Erythroblast (primary cell): ENCODE results near the gene TMEM164.

Experiments used
- GATA1 ChIP-seq: IDR thresholded peaks from 2 replicates; pipeline ENCODE4 v1.6.1; 2011; ENCODE audit warnings: low read depth, mild to moderate bottlenecking, control low read depth, low read length, moderate library complexity
- POLR2A ChIP-seq: IDR thresholded peaks from 2 replicates; pipeline ENCODE4 v1.6.1; 2011; ENCODE audit warnings: mild to moderate bottlenecking, low read length

DNA sequence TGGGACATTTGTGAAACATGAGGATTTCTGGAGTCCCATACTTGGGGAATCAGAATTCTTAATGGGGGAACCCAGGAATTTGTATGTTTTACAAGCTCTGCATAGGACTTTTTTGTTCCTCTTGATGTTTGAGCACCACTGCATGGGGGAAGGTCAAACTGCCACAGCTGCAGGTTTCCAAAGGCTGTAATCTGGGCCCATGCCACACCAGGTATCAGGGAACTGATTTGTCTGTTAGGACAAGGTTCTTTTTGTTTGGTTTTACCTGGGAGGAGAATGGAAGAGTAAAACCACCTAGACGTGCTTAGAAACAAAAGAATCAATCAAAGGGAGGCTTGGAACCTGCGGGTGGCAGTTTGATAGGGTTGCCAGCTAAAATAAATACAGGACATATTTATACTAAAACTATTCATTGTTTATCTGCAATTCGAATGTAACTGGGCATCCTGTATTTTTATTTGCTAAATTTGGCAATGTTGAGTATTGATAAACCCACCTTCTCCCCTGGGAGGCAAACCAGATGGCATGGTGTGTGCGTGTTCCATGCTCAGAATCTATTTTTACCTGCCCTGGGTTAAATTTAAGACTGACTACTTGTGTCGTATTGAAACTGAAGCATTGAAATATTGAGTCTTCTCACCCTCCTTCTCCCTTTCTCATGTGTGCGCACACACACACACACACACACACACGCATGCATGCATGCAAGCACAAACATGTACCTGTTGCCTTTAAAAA lies 63.7 kb downstream of the TMEM164 start:
- TF ChIP-seq POLR2A (no peak), GATA1 (no peak)
